ENCODE data around the gene DLD. TPM values are rescaled to one million over a fixed set of nuclear protein-coding genes. Genes with fewer than 3 reads are reported as not detected.

DLD gene
- total and polyA plus RNA-seq, 2 experiments from 2014 or later = 38.1 to 76.2 TPM

DNA sequence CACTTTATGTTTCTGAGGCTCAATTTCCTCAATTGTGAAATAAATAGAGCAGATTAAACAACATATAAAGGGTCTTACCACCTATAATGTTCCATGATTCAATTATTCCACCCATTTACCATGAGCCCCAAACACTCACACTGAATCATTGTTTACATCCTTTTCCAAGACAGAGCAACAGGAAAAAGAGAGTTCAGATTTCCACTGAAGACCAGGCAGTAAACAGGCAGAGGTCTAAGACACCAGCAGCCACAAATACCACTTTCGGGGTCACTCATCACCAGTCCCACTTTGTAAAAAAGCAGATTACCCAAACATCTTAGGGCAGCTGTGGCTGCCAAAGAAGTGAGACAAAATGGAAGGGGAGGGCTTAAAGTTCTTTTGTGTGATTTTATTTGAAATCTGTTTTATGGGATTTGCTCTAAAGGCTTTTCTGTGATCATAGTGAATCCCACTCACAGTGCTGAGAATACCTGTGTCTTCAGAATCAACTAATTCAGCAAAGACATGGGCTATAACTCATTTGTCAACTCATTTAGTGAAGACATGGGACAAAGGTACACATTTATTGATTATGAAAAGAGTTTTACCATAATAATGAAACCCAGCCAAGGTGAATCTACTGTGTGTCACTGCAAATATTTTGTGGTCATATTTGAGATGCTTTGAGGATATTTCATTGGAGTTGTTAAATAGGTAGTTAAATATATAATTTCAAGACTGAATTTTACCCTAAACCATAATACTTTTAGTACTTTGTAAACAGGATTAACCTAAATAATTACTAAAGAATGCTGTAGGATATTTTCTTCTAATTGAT is 24.8 kb upstream of the DLD start (continued):
- TF ChIP-seq, protein P1, sequence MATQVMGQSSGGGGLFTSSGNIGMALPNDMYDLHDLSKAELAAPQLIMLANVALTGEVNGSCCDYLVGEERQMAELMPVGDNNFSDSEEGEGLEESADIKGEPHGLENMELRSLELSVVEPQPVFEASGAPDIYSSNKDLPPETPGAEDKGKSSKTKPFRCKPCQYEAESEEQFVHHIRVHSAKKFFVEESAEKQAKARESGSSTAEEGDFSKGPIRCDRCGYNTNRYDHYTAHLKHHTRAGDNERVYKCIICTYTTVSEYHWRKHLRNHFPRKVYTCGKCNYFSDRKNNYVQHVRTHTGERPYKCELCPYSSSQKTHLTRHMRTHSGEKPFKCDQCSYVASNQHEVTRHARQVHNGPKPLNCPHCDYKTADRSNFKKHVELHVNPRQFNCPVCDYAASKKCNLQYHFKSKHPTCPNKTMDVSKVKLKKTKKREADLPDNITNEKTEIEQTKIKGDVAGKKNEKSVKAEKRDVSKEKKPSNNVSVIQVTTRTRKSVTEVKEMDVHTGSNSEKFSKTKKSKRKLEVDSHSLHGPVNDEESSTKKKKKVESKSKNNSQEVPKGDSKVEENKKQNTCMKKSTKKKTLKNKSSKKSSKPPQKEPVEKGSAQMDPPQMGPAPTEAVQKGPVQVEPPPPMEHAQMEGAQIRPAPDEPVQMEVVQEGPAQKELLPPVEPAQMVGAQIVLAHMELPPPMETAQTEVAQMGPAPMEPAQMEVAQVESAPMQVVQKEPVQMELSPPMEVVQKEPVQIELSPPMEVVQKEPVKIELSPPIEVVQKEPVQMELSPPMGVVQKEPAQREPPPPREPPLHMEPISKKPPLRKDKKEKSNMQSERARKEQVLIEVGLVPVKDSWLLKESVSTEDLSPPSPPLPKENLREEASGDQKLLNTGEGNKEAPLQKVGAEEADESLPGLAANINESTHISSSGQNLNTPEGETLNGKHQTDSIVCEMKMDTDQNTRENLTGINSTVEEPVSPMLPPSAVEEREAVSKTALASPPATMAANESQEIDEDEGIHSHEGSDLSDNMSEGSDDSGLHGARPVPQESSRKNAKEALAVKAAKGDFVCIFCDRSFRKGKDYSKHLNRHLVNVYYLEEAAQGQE (IDR thresholded peaks at IDR 0.05; ENCODE audit: unreplicated experiment) = no peak
- TF ChIP-seq STAT1 (IDR thresholded peaks at IDR 0.05; ENCODE audit: unreplicated experiment) (no peak), CREB1 (CRISPR knock-in tag; IDR thresholded peaks at IDR 0.05; ENCODE audit: low read depth) (no peak), ZNF114 (CRISPR knock-in tag; IDR thresholded peaks at IDR 0.05) (no peak)
- TF ChIP-seq, protein P2, sequence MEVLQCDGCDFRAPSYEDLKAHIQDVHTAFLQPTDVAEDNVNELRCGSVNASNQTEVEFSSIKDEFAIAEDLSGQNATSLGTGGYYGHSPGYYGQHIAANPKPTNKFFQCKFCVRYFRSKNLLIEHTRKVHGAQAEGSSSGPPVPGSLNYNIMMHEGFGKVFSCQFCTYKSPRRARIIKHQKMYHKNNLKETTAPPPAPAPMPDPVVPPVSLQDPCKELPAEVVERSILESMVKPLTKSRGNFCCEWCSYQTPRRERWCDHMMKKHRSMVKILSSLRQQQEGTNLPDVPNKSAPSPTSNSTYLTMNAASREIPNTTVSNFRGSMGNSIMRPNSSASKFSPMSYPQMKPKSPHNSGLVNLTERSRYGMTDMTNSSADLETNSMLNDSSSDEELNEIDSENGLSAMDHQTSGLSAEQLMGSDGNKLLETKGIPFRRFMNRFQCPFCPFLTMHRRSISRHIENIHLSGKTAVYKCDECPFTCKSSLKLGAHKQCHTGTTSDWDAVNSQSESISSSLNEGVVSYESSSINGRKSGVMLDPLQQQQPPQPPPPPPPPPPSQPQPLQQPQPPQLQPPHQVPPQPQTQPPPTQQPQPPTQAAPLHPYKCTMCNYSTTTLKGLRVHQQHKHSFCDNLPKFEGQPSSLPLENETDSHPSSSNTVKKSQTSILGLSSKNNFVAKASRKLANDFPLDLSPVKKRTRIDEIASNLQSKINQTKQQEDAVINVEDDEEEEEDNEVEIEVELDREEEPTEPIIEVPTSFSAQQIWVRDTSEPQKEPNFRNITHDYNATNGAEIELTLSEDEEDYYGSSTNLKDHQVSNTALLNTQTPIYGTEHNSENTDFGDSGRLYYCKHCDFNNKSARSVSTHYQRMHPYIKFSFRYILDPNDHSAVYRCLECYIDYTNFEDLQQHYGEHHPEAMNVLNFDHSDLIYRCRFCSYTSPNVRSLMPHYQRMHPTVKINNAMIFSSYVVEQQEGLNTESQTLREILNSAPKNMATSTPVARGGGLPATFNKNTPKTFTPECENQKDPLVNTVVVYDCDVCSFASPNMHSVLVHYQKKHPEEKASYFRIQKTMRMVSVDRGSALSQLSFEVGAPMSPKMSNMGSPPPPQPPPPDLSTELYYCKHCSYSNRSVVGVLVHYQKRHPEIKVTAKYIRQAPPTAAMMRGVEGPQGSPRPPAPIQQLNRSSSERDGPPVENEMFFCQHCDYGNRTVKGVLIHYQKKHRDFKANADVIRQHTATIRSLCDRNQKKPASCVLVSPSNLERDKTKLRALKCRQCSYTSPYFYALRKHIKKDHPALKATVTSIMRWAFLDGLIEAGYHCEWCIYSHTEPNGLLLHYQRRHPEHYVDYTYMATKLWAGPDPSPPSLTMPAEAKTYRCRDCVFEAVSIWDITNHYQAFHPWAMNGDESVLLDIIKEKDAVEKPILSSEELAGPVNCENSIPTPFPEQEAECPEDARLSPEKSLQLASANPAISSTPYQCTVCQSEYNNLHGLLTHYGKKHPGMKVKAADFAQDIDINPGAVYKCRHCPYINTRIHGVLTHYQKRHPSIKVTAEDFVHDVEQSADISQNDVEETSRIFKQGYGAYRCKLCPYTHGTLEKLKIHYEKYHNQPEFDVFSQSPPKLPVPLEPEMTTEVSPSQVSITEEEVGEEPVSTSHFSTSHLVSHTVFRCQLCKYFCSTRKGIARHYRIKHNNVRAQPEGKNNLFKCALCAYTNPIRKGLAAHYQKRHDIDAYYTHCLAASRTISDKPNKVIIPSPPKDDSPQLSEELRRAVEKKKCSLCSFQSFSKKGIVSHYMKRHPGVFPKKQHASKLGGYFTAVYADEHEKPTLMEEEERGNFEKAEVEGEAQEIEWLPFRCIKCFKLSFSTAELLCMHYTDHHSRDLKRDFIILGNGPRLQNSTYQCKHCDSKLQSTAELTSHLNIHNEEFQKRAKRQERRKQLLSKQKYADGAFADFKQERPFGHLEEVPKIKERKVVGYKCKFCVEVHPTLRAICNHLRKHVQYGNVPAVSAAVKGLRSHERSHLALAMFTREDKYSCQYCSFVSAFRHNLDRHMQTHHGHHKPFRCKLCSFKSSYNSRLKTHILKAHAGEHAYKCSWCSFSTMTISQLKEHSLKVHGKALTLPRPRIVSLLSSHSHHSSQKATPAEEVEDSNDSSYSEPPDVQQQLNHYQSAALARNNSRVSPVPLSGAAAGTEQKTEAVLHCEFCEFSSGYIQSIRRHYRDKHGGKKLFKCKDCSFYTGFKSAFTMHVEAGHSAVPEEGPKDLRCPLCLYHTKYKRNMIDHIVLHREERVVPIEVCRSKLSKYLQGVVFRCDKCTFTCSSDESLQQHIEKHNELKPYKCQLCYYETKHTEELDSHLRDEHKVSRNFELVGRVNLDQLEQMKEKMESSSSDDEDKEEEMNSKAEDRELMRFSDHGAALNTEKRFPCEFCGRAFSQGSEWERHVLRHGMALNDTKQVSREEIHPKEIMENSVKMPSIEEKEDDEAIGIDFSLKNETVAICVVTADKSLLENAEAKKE (CRISPR knock-in tag; IDR thresholded peaks at IDR 0.05) = no peak

All from GM23338 (cell line).